ENCODE measurements around the gene APCDD1L.

Gene APCDD1L

GRCh38 chr20:58466729-58467571 lies 48.2 kb downstream of the APCDD1L start:
- no peak for DNase-seq (ENCODE audit: low read depth, low spot score)

- no peak for DNase-seq (ENCODE audit: low read depth, low spot score)
Measured at GRCh38 chr20:58466095-58466708, 49.0 kb downstream of the APCDD1L start.

- DNase-seq (ENCODE audit: low read depth, low spot score) = no peak
Measured at GRCh38 chr20:58464838-58465237, 50.4 kb downstream of the APCDD1L start.

GRCh38 chr20:58463256-58463655 lies 51.9 kb downstream of the APCDD1L start:
- DNase-seq (ENCODE audit: low read depth, low spot score) = no peak

- no peak for DNase-seq (ENCODE audit: low read depth, low spot score)
Measured at GRCh38 chr20:58461899-58462298, 53.3 kb downstream of the APCDD1L start.

- no peak for DNase-seq (ENCODE audit: low read depth, low spot score)
Measured at GRCh38 chr20:58461104-58461503, 54.1 kb downstream of the APCDD1L start.

GRCh38 chr20:58459058-58459750 lies 56.0 kb downstream of the APCDD1L start:
- DNase-seq (ENCODE audit: low read depth, low spot score) = no peak

- DNase-seq (ENCODE audit: low read depth, low spot score) = no peak
Measured at GRCh38 chr20:58458342-58459057, 56.7 kb downstream of the APCDD1L start.

GRCh38 chr20:58457083-58457695 lies 58.0 kb downstream of the APCDD1L start:
- peak; percentile 15 for DNase-seq (ENCODE audit: low read depth, low spot score)

- no peak for DNase-seq (ENCODE audit: low read depth, low spot score)
Measured at GRCh38 chr20:58454460-58454859, 60.7 kb downstream of the APCDD1L start.

- no peak for DNase-seq (ENCODE audit: low read depth, low spot score)
Measured at GRCh38 chr20:58453391-58453790, 61.8 kb downstream of the APCDD1L start.

- DNase-seq (ENCODE audit: low read depth, low spot score) = no peak
Measured at GRCh38 chr20:58452667-58453255, 62.4 kb downstream of the APCDD1L start.

GRCh38 chr20:58450254-58450653 lies 64.9 kb downstream of the APCDD1L start:
- DNase-seq (ENCODE audit: low read depth, low spot score) = no peak

GRCh38 chr20:58449681-58450221 lies 65.4 kb downstream of the APCDD1L start:
- no peak for DNase-seq (ENCODE audit: low read depth, low spot score)

GRCh38 chr20:58448958-58449357 lies 66.2 kb downstream of the APCDD1L start:
- DNase-seq (ENCODE audit: low read depth, low spot score) = no peak

GRCh38 chr20:58447511-58448391 lies 67.4 kb downstream of the APCDD1L start:
- peak; percentile 18 for DNase-seq (ENCODE audit: low read depth, low spot score)

- no peak for DNase-seq (ENCODE audit: low read depth, low spot score)
Measured at GRCh38 chr20:58446960-58447265, 68.3 kb downstream of the APCDD1L start.

GRCh38 chr20:58446264-58446959 lies 68.8 kb downstream of the APCDD1L start:
- DNase-seq (ENCODE audit: low read depth, low spot score) = no peak

- DNase-seq (ENCODE audit: low read depth, low spot score) = no peak
Measured at GRCh38 chr20:58444746-58445255, 70.4 kb downstream of the APCDD1L start.

Data from smooth muscle cell of the brain vasculature (primary cell).